GM13977 (cell line): Measurements from ENCODE around the gene ARHGAP4.

Source experiments
- DNase-seq: peaks from one replicate; pipeline ENCODE4 v3.0.0; 2012; ENCODE audit warnings: low spot score
- CTCF ChIP-seq: IDR thresholded peaks from 2 replicates; pipeline ENCODE4 v1.5.1; 2012; ENCODE audit warnings: mild to moderate bottlenecking, control low read depth; ENCODE audit not compliant: insufficient read depth; ENCODE audit errors: extremely low read depth, missing control alignments
- in situ Hi-C: fragments of 300-500 bp; cut with MboI; formaldehyde crosslinking; loops from one replicate; pipeline ENCODE4 v1.12.0; 2022; ENCODE audit warnings: low sequenced_read_pairs, low pct_unique_long_range_greater_than_20kb, mixed read lengths, inconsistent platforms; ENCODE audit not compliant: unreplicated experiment

Gene ARHGAP4

GRCh38 chrX:153927922-153928760 lies 2.1 kb upstream of the ARHGAP4 start:
- peak; percentile 18 for TF ChIP-seq CTCF
- in situ Hi-C loops = loop anchor here (25.0 kb wide), 1 partner anchor 966 kb away; no protein-coding TSS in a partner anchor
- peak; percentile 96 for DNase-seq

- DNase-seq = no peak
- TF ChIP-seq CTCF = no peak
- in situ Hi-C loops = loop anchor here (25.0 kb wide), 1 partner anchor 965 kb away; no protein-coding TSS in a partner anchor
These were observed 1.5 kb upstream of the ARHGAP4 start for GRCh38 chrX:153927672-153927921.

GRCh38 chrX:153926858-153927671 lies 1.0 kb upstream of the ARHGAP4 start:
- no peak for TF ChIP-seq CTCF
- in situ Hi-C loops = loop anchor here (25.0 kb wide), 1 partner anchor 965 kb away; no protein-coding TSS in a partner anchor
- DNase-seq = peak; percentile 92

- in situ Hi-C loops = loop anchor here (25.0 kb wide), 1 partner anchor 964 kb away; no protein-coding TSS in a partner anchor
- TF ChIP-seq CTCF = no peak
- no peak for DNase-seq
These were observed 441 bp upstream of the ARHGAP4 start for GRCh38 chrX:153926552-153926857.

- in situ Hi-C loops = loop anchor here (25.0 kb wide), 1 partner anchor 963 kb away; no protein-coding TSS in a partner anchor
- no peak for DNase-seq
- TF ChIP-seq CTCF = no peak
These were observed 701 bp downstream of the ARHGAP4 start for GRCh38 chrX:153925387-153925738.

GRCh38 chrX:153924149-153924861 lies 1.8 kb downstream of the ARHGAP4 start:
- DNase-seq = peak; percentile 57
- peak; percentile 20 for TF ChIP-seq CTCF
- in situ Hi-C loops = no loop called here
